Trophoblast cell (in vitro differentiated cells and primary cell): ENCODE data around the gene TCF15.

Source experiments
- DNase-seq, 2 donors: peaks; one replicate each; pipeline ENCODE4 v3.0.0-alpha.2; 2016
- H2AFZ ChIP-seq: 2 replicates; pipeline ENCODE4 v1.6.1; 2013; ENCODE audit warnings: low read length, moderate library complexity, mild to moderate bottlenecking; ENCODE audit not compliant: insufficient read depth, poor library complexity
- H2AK5ac ChIP-seq: 2 replicates; pipeline ENCODE4 v1.6.1; 2013; ENCODE audit warnings: mild to moderate bottlenecking, low read length
- H2BK120ac ChIP-seq: 2 replicates; pipeline ENCODE4 v1.6.1; 2013; ENCODE audit warnings: low read length, mild to moderate bottlenecking, moderate library complexity; ENCODE audit not compliant: insufficient read depth, poor library complexity
- H2BK12ac ChIP-seq: 2 replicates; pipeline ENCODE4 v1.6.1; 2013; ENCODE audit warnings: mild to moderate bottlenecking, low read length, moderate library complexity
- H2BK5ac ChIP-seq: 2 replicates; pipeline ENCODE4 v1.6.1; 2013; ENCODE audit warnings: low read length, low read depth, moderate library complexity, mild to moderate bottlenecking; ENCODE audit not compliant: poor library complexity
- H3K14ac ChIP-seq: 2 replicates; pipeline ENCODE4 v1.6.1; 2013; ENCODE audit warnings: mild to moderate bottlenecking, low read length
- H3K18ac ChIP-seq: 2 replicates; pipeline ENCODE4 v1.6.1; 2013; ENCODE audit warnings: mild to moderate bottlenecking, low read length
- H3K23ac ChIP-seq: 2 replicates; pipeline ENCODE4 v1.6.1; 2013; ENCODE audit warnings: low read length
- H3K27ac ChIP-seq: 2 replicates; pipeline ENCODE4 v1.5.1; 2013; ENCODE audit warnings: low read depth, mild to moderate bottlenecking, inconsistent platforms, low read length, moderate library complexity
- H3K27me3 ChIP-seq: 2 replicates; pipeline ENCODE4 v1.6.1; 2013; ENCODE audit warnings: inconsistent platforms, mild to moderate bottlenecking, low read length, moderate library complexity; ENCODE audit not compliant: insufficient read depth
- H3K36me3 ChIP-seq, 2 experiments: 1 replicate in 1 of 2; 2 replicates in 1 of 2; pipeline ENCODE4 v1.6.1; 2013; ENCODE audit warnings: low read length in 2 of 2, mild to moderate bottlenecking in 2 of 2, moderate library complexity in 1 of 2; ENCODE audit not compliant: insufficient read depth in 2 of 2, control insufficient read depth in 1 of 2
- H3K4ac ChIP-seq: 2 replicates; pipeline ENCODE4 v1.6.1; 2013; ENCODE audit warnings: low read depth, mild to moderate bottlenecking, low read length, moderate library complexity
- H3K4me1 ChIP-seq, 2 experiments: 1 replicate in 1 of 2; 2 replicates in 1 of 2; pipeline ENCODE4 v1.6.1; 2013; ENCODE audit warnings: low read length in 2 of 2, mild to moderate bottlenecking in 2 of 2, moderate library complexity in 1 of 2; ENCODE audit not compliant: insufficient read depth in 2 of 2, control insufficient read depth in 1 of 2
- H3K4me2 ChIP-seq: 2 replicates; pipeline ENCODE4 v1.6.1; 2013; ENCODE audit warnings: inconsistent platforms, mild to moderate bottlenecking, low read length, moderate library complexity
- H3K4me3 ChIP-seq: 2 replicates; pipeline ENCODE4 v1.5.1; 2013; ENCODE audit warnings: mild to moderate bottlenecking, low read depth, low read length, inconsistent platforms
- H3K79me1 ChIP-seq: one replicate; pipeline ENCODE4 v1.6.1; 2013; ENCODE audit warnings: low read length
- H3K79me2 ChIP-seq: 2 replicates; pipeline ENCODE4 v1.6.1; 2013; ENCODE audit warnings: low read length, mild to moderate bottlenecking; ENCODE audit not compliant: control insufficient read depth, insufficient read depth, poor library complexity
- H3K9ac ChIP-seq: 2 replicates; pipeline ENCODE4 v1.6.1; 2013; ENCODE audit warnings: mild to moderate bottlenecking, low read length
- H3K9me3 ChIP-seq: 2 replicates; pipeline ENCODE4 v1.6.1; 2013; ENCODE audit warnings: low read depth, mild to moderate bottlenecking, control low read depth, inconsistent platforms, low read length; ENCODE audit not compliant: insufficient read depth
- H4K12ac ChIP-seq: 2 replicates; pipeline ENCODE4 v1.6.1; 2013; ENCODE audit warnings: low read depth, mild to moderate bottlenecking, low read length, moderate library complexity
- H4K8ac ChIP-seq: 2 replicates; pipeline ENCODE4 v1.6.1; 2013; ENCODE audit warnings: low read depth, mild to moderate bottlenecking, low read length, moderate library complexity
- H4K91ac ChIP-seq: one replicate; pipeline ENCODE4 v1.6.1; 2013; ENCODE audit warnings: low read depth, mild to moderate bottlenecking, low read length, moderate library complexity
- WGBS: extraction: QIAGEN DNeasy Blood & Tissue Kit; methylation state at CpG from one replicate; pipeline ENCODE4 v1.1.7; 2013; ENCODE audit warnings: missing lambda C conversion rate; ENCODE audit not compliant: insufficient read length, insufficient coverage; ENCODE audit errors: extremely low coverage; 5-methylcytosine and 5-hydroxymethylcytosine counted together

Gene TCF15

GRCh38 chr20:562232-562897 is 47.7 kb downstream of the TCF15 start:
- H2AK5ac ChIP-seq = no peak overlapping the region
- no peak overlapping the region for H3K23ac ChIP-seq
- peaks cover 2% of the 10 kb centered on the region for H3K9me3 ChIP-seq
- H2BK12ac ChIP-seq = no peak overlapping the region
- no peak overlapping the region for H3K14ac ChIP-seq
- DNase-seq = no peak
- no peak overlapping the region for H3K4me2 ChIP-seq
- no peaks in the 10 kb centered on the region for H3K27me3 ChIP-seq
- no peak overlapping the region for H3K18ac ChIP-seq
- H2BK120ac ChIP-seq = no peak overlapping the region
- H3K4ac ChIP-seq = no peak overlapping the region
- no peak overlapping the region for H4K12ac ChIP-seq
- H2AFZ ChIP-seq = no peak overlapping the region
- H2BK5ac ChIP-seq = no peak overlapping the region
- no peak overlapping the region for H3K27ac ChIP-seq
- peaks cover 2 to 4% of the 10 kb centered on the region in 2 experiments for H3K4me1 ChIP-seq
- no peak overlapping the region for H3K4me3 ChIP-seq
- H3K9ac ChIP-seq = no peak overlapping the region
- H3K79me2 ChIP-seq = no peaks in the 10 kb centered on the region
- no peak overlapping the region for H4K8ac ChIP-seq
- WGBS = no CpG with 5 or more reads among the region's 5 CpGs
- no peaks in the 10 kb centered on the region for H3K36me3 ChIP-seq
- no peaks in the 10 kb centered on the region for H3K79me1 ChIP-seq
- no peak overlapping the region for H4K91ac ChIP-seq

DNA sequence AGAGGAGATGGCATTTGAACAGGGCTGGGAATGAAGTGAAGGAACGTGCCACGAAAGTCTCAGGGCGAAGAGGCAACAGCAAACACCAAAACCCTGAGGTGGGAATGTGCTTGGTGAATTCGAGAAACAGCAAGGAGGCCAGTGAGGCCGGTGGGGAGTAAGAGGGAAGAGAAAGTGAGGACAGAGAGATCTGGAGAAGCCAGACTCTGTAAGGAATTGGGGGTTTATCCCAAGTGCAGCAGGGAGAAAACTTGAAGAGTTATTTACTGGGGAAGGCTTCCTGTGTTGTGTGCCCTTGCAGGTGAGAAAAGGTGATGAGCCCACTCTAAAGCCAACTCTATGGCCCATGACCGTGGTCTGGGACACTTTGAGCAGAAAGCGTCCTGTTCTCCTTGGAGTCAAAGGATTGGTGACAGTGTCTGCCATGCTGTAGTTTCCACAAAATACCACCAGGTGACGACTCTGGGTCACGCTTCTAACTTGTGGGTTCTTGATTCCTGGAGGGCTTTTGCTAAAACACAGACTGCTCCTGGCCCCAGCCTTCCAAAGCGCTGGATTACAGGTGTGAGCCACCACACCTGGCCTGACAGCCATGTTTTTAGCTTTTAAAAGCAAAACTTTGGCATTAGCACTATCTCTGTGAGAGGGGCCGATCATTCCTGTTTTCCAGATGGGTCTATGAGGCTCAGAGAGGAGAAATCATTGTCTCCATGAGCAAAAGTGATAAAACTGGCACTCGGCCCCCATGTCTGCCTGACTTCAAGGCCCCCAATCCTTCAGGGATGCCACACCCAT is 48.5 kb downstream of the TCF15 start:
- WGBS = no CpG with 5 or more reads among the region's 12 CpGs

DNA sequence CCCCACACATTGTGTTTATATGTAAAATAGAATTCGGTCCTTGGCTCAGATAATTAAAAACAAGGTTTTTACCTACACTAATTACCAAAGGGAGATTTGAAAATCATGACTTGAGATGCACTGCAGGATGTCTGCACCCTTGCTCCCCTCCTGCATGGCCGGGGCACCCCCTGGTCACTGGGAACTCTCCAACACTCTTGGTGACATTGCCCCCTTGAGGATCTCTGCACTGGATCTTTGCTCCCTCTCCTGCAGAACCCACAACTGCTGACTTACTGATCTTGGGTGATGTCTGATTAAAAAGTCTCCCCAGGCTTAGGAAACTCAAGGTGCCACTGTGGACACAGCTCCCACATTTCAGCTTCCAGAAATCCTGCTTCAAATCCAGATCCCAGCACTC is 49.4 kb downstream of the TCF15 start:
- Histone ChIP-seq H3K27ac (no peak overlapping the region), H2BK12ac (no peak overlapping the region), H3K9ac (no peak overlapping the region), H4K8ac (no peak overlapping the region), H3K4me2 (no peak overlapping the region), H3K23ac (no peak overlapping the region), H4K91ac (no peak overlapping the region), H2AK5ac (no peak overlapping the region), H3K9me3 (peaks cover 2% of the 10 kb centered on the region), H3K79me2 (no peaks in the 10 kb centered on the region), H3K4me3 (no peak overlapping the region), H2BK120ac (no peak overlapping the region), H4K12ac (no peak overlapping the region), H3K4ac (no peak overlapping the region), H3K79me1 (no peaks in the 10 kb centered on the region), H3K27me3 (no peaks in the 10 kb centered on the region), H2AFZ (no peak overlapping the region), H3K36me3 (no peaks in the 10 kb centered on the region), H2BK5ac (no peak overlapping the region), H3K14ac (no peak overlapping the region), H3K18ac (no peak overlapping the region), H3K4me1 (peaks cover 2 to 4% of the 10 kb centered on the region in 2 experiments)
- no peak for DNase-seq
- WGBS = no CpG with 5 or more reads among the region's 2 CpGs

More for the DNA sequence above, 48.5 kb downstream of the TCF15 start:
- DNase-seq = peak; percentile 65 to 85
- Histone ChIP-seq H2BK5ac (no peak overlapping the region), H3K18ac (no peak overlapping the region), H3K9me3 (peaks cover 2% of the 10 kb centered on the region), H3K27me3 (no peaks in the 10 kb centered on the region), H3K4me1 (peaks cover 2 to 4% of the 10 kb centered on the region in 2 experiments), H2AK5ac (no peak overlapping the region), H3K79me2 (no peaks in the 10 kb centered on the region), H3K9ac (no peak overlapping the region), H4K12ac (no peak overlapping the region), H2BK120ac (no peak overlapping the region), H3K27ac (no peak overlapping the region), H2AFZ (no peak overlapping the region), H3K79me1 (no peaks in the 10 kb centered on the region), H3K14ac (no peak overlapping the region), H2BK12ac (no peak overlapping the region), H4K91ac (no peak overlapping the region), H3K4ac (no peak overlapping the region), H4K8ac (no peak overlapping the region), H3K23ac (no peak overlapping the region), H3K36me3 (no peaks in the 10 kb centered on the region), H3K4me2 (no peak overlapping the region), H3K4me3 (no peak overlapping the region)

- Histone ChIP-seq H4K8ac (no peak overlapping the region), H4K12ac (no peak overlapping the region), H2BK120ac (no peak overlapping the region), H3K4me2 (no peak overlapping the region), H2AK5ac (no peak overlapping the region), H3K9me3 (peaks cover 2% of the 10 kb centered on the region), H3K9ac (no peak overlapping the region), H3K23ac (no peak overlapping the region), H2BK5ac (no peak overlapping the region), H3K27me3 (no peaks in the 10 kb centered on the region), H2AFZ (no peak overlapping the region), H3K4me1 (no peaks in the 10 kb centered on the region), H3K27ac (no peak overlapping the region), H3K36me3 (no peaks in the 10 kb centered on the region), H3K18ac (no peak overlapping the region), H3K79me2 (no peaks in the 10 kb centered on the region), H3K79me1 (no peaks in the 10 kb centered on the region), H3K14ac (no peak overlapping the region), H3K4ac (no peak overlapping the region), H4K91ac (no peak overlapping the region), H3K4me3 (no peak overlapping the region), H2BK12ac (no peak overlapping the region)
- no peak for DNase-seq
- WGBS = no CpG with 5 or more reads among the region's 3 CpGs
Measured at GRCh38 chr20:558117-558516, 52.0 kb downstream of the TCF15 start.
